Measurements from ENCODE around the gene KIRREL3. TPM values are rescaled to one million over a fixed set of nuclear protein-coding genes. Genes with fewer than 3 reads are reported as not detected.

The KIRREL3 gene
- total RNA-seq, 2 donors from 2014 or later = 0.28 TPM; not detected in 1

GRCh38 chr11:126485986-126486635, 514.5 kb downstream of the KIRREL3 start:
- H3K4me3 ChIP-seq = no peak overlapping the region
- no peaks in the 10 kb centered on the region for H3K36me3 ChIP-seq
- no peaks in the 10 kb centered on the region for H3K27me3 ChIP-seq (replicated peaks; ENCODE audit: insufficient read depth)
- no peak for DNase-seq (ENCODE audit: low spot score)
- TF ChIP-seq POLR2A (IDR thresholded peaks at IDR 0.05) (no peak), CTCF (IDR thresholded peaks at IDR 0.05) (no peak), POLR2AphosphoS5 (IDR thresholded peaks at IDR 0.05) (no peak)
- H3K9me3 ChIP-seq = no peaks in the 10 kb centered on the region
- WGBS = 87% methylated on average over 12 of the region's 12 CpGs
- H3K27ac ChIP-seq = no peak overlapping the region
- H3K4me1 ChIP-seq (replicated peaks) = no peaks in the 10 kb centered on the region
- intact Hi-C loops (cut with DNase I) = no loop called here

- no peaks in the 10 kb centered on the region for H3K36me3 ChIP-seq
- TF ChIP-seq POLR2AphosphoS5 (IDR thresholded peaks at IDR 0.05) (no peak), CTCF (IDR thresholded peaks at IDR 0.05) (no peak), POLR2A (IDR thresholded peaks at IDR 0.05) (no peak)
- no peak overlapping the region for H3K27ac ChIP-seq
- no peak for DNase-seq (ENCODE audit: low spot score)
- 72% methylated on average over 10 of the region's 10 CpGs for WGBS
- H3K9me3 ChIP-seq = no peaks in the 10 kb centered on the region
- no peaks in the 10 kb centered on the region for H3K27me3 ChIP-seq (replicated peaks; ENCODE audit: insufficient read depth)
- intact Hi-C loops (cut with DNase I) = no loop called here
- no peak overlapping the region for H3K4me3 ChIP-seq
- no peaks in the 10 kb centered on the region for H3K4me1 ChIP-seq (replicated peaks)
Measured at GRCh38 chr11:126485021-126485792, 515.4 kb downstream of the KIRREL3 start.

GRCh38 chr11:126484266-126484665, 516.3 kb downstream of the KIRREL3 start:
- H3K9me3 ChIP-seq = no peaks in the 10 kb centered on the region
- H3K27me3 ChIP-seq (replicated peaks; ENCODE audit: insufficient read depth) = no peaks in the 10 kb centered on the region
- intact Hi-C loops (cut with DNase I) = loop anchor here (5.0 kb wide), 1 partner anchor 42 kb away; no protein-coding TSS in a partner anchor
- H3K36me3 ChIP-seq = no peaks in the 10 kb centered on the region
- no peak for TF ChIP-seq POLR2AphosphoS5 (IDR thresholded peaks at IDR 0.05)
- TF ChIP-seq POLR2A (IDR thresholded peaks at IDR 0.05) = no peak
- no peak for TF ChIP-seq CTCF (IDR thresholded peaks at IDR 0.05)
- no peak overlapping the region for H3K4me3 ChIP-seq
- DNase-seq (ENCODE audit: low spot score) = no peak
- WGBS = 69% methylated on average over 2 of the region's 2 CpGs
- no peak overlapping the region for H3K27ac ChIP-seq
- H3K4me1 ChIP-seq (replicated peaks) = no peaks in the 10 kb centered on the region

- H3K9me3 ChIP-seq = no peaks in the 10 kb centered on the region
- no peak overlapping the region for H3K27ac ChIP-seq
- WGBS = 93% methylated on average over 4 of the region's 4 CpGs
- intact Hi-C loops (cut with DNase I) = loop anchor here (5.0 kb wide), 1 partner anchor 41 kb away; no protein-coding TSS in a partner anchor
- no peak for TF ChIP-seq POLR2A (IDR thresholded peaks at IDR 0.05)
- TF ChIP-seq POLR2AphosphoS5 (IDR thresholded peaks at IDR 0.05) = no peak
- TF ChIP-seq CTCF (IDR thresholded peaks at IDR 0.05) = no peak
- DNase-seq (ENCODE audit: low spot score) = no peak
- H3K4me1 ChIP-seq (replicated peaks) = no peaks in the 10 kb centered on the region
- H3K27me3 ChIP-seq (replicated peaks; ENCODE audit: insufficient read depth) = no peaks in the 10 kb centered on the region
- H3K4me3 ChIP-seq = no peak overlapping the region
- no peaks in the 10 kb centered on the region for H3K36me3 ChIP-seq
Measured at GRCh38 chr11:126483621-126484195, 516.9 kb downstream of the KIRREL3 start.

All from prostate gland (tissue), 2 donors.